Hepatocyte (in vitro differentiated cells): ENCODE results near the gene PCNA.

Experiments
- EZH2phosphoT487 ChIP-seq: fragments of 200-600 bp; sonication (generic); IDR thresholded peaks from one replicate; pipeline ENCODE4 v1.6.1; 2018; ENCODE audit warnings: antibody characterized with exemption, mild to moderate bottlenecking, low read depth, moderate library complexity; ENCODE audit not compliant: unreplicated experiment, severe bottlenecking
- TF ChIP-seq, protein P1 (sequence below): fragments of 200-600 bp; sonication (generic); IDR thresholded peaks from 2 replicates; pipeline ENCODE4 v1.5.1; 2016; ENCODE audit warnings: antibody characterized with exemption, mild to moderate bottlenecking; ENCODE audit not compliant: poor library complexity

DNA sequence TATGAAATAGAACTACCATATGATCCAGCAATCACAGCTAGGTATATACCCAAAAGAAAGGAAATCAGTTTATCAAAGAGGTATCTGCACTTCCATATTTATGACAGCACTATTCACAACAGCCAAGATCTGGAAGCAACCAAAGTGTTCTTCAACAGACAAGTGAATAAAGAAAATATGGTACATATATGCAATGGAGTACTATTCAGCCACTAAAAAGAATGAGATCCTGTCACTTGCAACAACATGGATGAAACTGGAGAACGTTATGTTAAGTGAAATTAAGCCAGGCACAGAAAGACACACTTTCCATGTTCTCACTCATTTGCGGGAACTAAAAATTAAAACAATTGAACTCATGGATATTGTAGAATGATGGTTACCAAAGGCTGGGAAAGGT, 15.3 kb downstream of the PCNA start:
- TF ChIP-seq, protein P1, sequence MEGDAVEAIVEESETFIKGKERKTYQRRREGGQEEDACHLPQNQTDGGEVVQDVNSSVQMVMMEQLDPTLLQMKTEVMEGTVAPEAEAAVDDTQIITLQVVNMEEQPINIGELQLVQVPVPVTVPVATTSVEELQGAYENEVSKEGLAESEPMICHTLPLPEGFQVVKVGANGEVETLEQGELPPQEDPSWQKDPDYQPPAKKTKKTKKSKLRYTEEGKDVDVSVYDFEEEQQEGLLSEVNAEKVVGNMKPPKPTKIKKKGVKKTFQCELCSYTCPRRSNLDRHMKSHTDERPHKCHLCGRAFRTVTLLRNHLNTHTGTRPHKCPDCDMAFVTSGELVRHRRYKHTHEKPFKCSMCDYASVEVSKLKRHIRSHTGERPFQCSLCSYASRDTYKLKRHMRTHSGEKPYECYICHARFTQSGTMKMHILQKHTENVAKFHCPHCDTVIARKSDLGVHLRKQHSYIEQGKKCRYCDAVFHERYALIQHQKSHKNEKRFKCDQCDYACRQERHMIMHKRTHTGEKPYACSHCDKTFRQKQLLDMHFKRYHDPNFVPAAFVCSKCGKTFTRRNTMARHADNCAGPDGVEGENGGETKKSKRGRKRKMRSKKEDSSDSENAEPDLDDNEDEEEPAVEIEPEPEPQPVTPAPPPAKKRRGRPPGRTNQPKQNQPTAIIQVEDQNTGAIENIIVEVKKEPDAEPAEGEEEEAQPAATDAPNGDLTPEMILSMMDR: no peak
- TF ChIP-seq EZH2phosphoT487: no peak
